HG02798 (cell line): Measurements from ENCODE around the gene CTAG1A.
"Not testable (repeated sequence)": the region's sequence is repeated elsewhere in the genome, so short reads cannot be mapped to it uniquely, and the experiment has no call there.

Experiments used
- ATAC-seq: cut with Tn5 transposase; IDR thresholded peaks from one replicate; pipeline ENCODE4 v1.9.1; 2021; ENCODE audit warnings: mild to moderate bottlenecking; ENCODE audit not compliant: unreplicated experiment, poor library complexity

The CTAG1A gene

GRCh38 chrX:154584585-154585183 is at the start of gene CTAG1A:
CTAG1A (plus strand) TSS chrX:154585133; CDS start chrX:154585207, 74 bp downstream.
- not testable (repeated sequence) for ATAC-seq

GRCh38 chrX:154535892-154536291 is 49.0 kb upstream of the CTAG1A start:
- ATAC-seq = no peak

- ATAC-seq = no peak
These were observed 45.9 kb upstream of the CTAG1A start for GRCh38 chrX:154539077-154539476.

- ATAC-seq = not testable (repeated sequence)
These were observed 44.6 kb upstream of the CTAG1A start for GRCh38 chrX:154540365-154540764.

- ATAC-seq = no peak
These were observed 43.9 kb upstream of the CTAG1A start for GRCh38 chrX:154540897-154541535.

- ATAC-seq = no peak
These were observed 43.4 kb upstream of the CTAG1A start for GRCh38 chrX:154541589-154541895.

- no peak for ATAC-seq
These were observed 42.8 kb upstream of the CTAG1A start for GRCh38 chrX:154541896-154542722.

- ATAC-seq = no peak
These were observed 42.1 kb upstream of the CTAG1A start for GRCh38 chrX:154542723-154543424.

- no peak for ATAC-seq
These were observed 39.2 kb upstream of the CTAG1A start for GRCh38 chrX:154545673-154546274.

GRCh38 chrX:154546354-154547244 is 38.3 kb upstream of the CTAG1A start, which contains the start of gene G6PD:
G6PD (minus strand) TSS chrX:154546846; CDS start chrX:154546155, 691 bp downstream.
- peak; percentile 66 for ATAC-seq

- ATAC-seq = peak; percentile 87
These were observed 37.5 kb upstream of the CTAG1A start, which contains the start of gene IKBKG for GRCh38 chrX:154547245-154548027. IKBKG (plus strand) TSS chrX:154547620; CDS start chrX:154552003, 4,383 bp downstream.

- no peak for ATAC-seq
These were observed 37.0 kb upstream of the CTAG1A start for GRCh38 chrX:154548028-154548316.

GRCh38 chrX:154549766-154550165 is 35.2 kb upstream of the CTAG1A start:
- no peak for ATAC-seq

- not testable (repeated sequence) for ATAC-seq
These were observed 32.7 kb upstream of the CTAG1A start for GRCh38 chrX:154552112-154552806.

GRCh38 chrX:154558060-154558690 is 26.8 kb upstream of the CTAG1A start:
- not testable (repeated sequence) for ATAC-seq

- ATAC-seq = not testable (repeated sequence)
These were observed 26.0 kb upstream of the CTAG1A start for GRCh38 chrX:154558896-154559295.

GRCh38 chrX:154560326-154560725 is 24.6 kb upstream of the CTAG1A start:
- ATAC-seq = not testable (repeated sequence)
